ENCODE measurements around the gene SLC17A3.

SLC17A3 gene

DNA sequence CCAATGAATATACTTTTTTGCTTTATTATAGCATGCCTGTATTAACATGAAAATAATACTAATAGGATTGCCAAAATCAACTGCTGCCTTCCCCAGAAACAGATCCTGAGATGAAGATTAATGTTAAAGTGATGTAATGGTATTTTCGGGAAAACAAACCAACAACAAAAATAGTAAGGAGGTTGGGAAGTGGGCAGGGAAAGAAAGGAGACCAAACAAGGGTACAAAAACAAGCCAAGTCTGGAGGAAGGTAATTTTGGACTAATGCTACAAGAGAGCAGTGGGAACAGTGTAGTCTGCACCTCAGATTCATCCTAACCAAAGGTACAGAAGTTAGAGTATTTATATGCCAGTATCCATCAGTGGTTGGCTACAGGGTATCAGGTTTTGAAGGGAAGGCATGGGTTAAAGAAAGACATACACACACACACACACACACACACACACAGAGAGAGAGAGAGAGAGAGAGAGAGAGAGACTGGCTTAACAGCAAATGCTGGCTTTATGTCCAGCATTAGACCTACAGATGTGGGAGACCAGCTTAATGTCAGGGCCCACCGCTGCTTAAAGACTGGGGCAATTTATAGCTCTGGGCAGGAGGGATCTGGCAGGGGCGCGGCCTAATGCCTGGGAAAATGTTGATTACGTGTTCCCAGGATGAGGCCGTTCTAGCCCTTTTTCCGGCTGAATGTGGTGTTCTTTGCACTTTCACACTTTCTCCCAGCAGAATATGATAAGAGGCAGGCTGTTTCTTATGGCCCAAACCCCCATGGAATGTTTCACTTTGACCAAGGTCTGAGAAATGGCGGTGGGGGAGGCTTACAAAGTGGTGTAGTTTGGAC lies 38.4 kb downstream of the SLC17A3 start:
- FAIRE-seq = no peak

DNA sequence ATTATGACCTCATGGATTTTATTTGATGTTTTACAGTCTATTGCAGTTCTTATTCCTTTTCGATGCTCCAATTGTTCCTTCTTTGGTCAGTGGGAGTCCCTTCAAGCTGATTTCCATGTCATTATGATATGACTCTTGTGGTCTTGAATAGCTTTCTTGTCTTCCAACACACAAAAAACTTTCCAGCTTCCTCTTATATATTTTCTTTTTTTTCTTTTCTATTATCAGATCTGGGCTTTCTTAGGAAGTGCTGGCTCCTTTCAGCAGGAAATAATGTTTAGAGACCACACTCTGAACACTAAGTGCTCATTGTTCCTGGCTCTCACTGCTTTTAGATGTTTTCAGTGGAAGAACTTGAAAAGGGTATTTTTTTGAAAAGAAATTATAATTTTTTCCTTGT lies 39.1 kb downstream of the SLC17A3 start:
- no peak for FAIRE-seq

DNA sequence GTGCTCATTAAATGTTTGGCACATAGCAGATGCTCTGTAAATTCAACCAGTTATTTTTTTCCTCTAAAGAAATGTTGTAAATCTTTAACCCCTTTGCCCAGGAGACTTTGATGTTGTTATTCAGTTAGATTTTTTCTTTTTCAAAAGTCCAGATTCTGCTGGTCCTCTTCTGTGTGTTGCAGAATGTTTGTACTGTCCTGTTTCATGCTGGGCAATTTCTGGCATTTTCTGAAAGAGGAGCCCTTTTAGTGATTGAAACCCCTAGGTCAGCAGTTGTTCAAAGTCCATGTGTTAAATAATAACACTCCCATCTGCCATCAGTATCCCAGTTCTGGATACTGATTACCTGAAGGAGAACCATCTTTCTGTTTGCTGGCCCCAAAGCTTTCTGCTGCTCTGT lies 40.9 kb downstream of the SLC17A3 start:
- FAIRE-seq = no peak

DNA sequence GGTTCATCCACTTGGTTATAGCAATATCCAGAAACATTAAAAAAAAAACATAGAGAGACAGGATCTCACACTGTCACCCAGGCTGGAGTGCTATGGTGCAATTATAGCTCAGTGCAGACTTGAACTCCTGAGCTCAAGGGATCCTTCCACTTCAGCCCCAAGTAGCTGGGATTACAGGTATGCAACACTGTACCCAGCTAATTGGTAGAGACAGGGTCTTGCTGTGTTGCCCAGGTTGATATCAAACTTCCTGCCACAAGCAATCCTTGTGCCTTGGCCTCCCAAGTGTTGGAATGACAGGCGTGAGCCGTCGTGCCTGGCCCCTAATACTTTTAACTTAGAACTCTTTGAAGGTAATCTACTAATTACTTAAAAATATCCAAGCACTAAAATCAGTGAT lies 41.4 kb downstream of the SLC17A3 start:
- FAIRE-seq = no peak

DNA sequence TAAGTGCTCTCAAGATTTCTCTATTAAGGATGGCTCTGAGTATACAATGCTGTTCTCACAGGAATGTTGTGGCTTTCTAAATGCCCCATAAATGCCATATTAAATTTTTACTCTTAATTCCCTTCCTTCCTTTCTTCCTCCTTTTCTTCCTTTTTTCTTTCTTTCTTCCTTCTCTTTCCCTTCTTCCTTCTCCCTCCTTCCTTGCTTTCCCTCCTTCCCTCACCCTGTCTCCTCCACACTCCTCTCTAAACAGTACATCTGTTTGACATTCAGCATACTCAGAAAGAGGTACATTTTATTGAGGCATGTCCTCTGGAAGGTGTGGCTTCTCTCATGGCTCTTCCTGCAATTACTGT lies 41.8 kb downstream of the SLC17A3 start:
- no peak for FAIRE-seq

DNA sequence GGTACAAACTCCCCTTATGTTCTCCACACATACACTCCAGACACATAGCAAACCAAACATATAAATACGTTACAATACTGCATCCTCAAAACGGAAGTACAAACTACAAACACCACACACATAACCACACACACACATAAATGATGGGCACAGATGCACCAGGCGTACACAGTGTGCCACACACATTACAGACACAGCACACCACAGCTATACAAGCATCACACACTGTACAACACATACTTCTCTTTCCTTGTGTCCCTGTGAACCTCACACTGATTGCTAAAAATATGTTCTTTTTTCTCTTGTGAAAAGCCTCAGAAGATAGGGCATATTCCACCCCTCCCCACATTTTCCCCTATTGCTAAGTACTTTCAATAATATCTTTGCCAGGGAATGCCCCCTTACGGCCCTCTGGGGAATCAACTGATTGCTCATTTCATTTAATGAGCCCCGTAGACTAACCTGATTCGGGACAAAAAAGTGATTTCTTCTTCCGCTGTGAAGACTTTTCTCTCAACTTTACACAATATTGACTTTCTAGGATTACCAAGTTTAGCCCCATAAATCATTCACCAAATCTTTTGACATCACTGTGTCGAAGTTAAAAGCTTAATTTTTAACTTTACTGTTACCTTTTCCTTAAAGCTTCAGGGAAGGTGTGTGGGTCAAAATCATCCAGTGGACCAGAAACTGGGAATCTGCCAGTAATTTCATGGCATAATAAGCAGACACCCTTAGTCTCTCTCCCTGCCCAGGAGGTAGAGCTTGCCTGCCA lies 42.3 kb downstream of the SLC17A3 start, which contains the start of gene SLC17A1:
Gene SLC17A1 (minus strand): TSS at position 521 of the 775 bp plus-strand sequence. CDS start 1,495 bp downstream, outside the sequence.
- FAIRE-seq = no peak

DNA sequence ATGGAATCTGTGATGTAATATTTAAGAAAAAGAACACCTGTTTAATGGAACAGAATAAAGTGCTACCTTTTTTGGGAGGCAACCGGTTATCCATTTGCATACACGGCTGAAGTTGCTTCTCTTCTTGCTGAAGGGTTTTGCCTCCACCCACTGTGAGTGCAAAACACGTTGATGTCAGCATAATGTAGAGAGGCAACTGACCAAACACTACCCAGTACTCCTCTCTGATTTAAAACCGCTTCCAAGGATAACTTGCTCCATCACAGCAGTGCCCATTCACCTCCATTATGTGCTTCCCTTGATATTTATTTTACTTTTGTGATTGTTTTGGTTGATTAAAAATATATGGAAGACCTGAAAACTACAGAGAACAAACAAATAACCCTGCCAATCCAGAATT lies 43.6 kb downstream of the SLC17A3 start:
- FAIRE-seq = no peak

DNA sequence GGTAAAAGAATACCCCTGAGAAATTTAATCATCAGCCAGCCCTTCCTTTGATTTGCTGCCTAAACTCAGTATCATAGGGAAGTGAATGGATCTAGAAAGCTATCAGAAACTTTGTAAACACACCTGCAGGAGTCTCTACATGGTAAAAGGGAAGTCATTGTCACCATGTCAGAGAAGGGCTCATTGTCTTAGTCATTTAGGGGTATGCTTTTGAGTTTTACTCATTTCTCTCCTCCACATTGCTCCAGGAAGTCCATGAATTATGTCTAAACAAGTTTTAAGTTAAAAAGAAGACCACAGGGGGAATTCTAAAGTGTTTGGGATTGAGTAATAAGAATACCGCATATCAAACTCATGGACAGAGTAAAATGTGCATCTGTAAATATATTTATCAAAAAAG lies 44.7 kb downstream of the SLC17A3 start:
- no peak for FAIRE-seq

DNA sequence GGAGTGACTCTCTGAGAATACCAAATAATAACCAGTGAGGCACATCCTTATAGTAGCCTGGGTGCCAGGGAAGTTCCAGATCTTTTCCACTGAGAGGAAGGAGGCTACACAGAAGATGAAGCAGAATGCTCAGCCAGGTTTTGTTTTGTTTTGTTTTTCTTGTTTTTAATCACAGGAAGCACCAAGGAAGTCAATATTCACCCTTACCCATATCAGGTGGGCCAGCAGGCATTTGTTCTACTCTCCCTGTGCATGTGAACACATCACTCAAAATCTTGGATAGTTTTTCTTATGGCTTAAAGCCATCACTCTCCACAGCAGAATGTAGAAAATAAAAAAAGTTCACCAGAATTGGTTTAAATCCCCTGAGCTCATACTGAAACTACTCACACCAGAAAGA lies 52.7 kb downstream of the SLC17A3 start:
- no peak for FAIRE-seq

DNA sequence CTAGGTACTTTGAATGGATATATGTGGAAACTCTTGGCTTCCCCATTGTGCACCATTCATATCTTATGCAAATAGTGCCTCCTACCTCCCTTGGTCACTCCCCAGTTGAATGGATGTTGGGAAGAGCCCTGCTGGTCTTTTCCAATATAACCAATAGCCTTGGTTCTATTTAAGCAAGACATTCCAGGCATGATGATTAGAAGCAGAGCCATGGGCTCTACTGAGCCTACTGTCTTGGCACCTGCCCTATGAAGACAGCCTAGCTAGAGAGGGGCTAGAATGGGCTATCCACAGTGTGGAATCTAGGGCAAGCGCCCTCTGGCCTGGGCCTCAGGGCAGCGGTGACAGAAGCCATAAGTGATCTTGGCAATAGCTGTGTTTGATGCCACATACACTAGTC lies 57.8 kb downstream of the SLC17A3 start:
- no peak for FAIRE-seq

DNA sequence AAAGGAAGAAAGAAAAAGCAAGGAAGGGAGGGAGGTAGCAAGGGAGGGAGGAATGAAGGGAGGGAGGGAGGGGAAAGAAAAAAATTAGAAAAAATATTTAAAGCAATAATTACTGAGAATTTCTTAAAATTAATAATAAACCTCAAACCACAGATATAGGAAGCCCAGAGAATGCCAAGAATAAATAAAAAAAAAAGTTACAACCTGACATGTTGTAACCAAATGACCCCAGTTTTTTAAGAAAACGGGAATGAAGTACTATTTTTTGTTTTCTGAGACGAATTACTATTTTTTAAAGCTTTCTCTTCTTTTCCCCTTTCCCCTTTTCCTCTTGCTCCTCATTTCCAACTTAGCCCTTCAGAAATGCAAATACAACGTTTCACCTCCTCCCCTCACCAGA lies 58.8 kb downstream of the SLC17A3 start:
- no peak for FAIRE-seq

DNA sequence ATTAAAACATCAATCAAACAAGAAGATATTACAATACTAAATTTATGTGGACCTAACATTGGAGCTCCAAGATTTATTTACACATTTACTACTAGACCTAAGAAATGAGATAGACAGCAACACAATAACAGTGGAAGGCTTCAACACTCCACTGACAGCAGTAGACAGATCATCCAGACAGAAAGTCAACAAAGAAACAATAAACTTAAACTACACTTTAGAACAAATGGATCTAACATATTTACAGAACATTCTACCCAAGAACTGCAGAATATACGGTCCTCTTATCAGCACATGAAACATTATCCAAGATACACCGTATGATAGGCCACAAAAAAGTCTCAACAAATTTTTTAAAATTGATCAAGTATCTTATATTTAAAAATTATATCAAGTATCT lies 69.2 kb downstream of the SLC17A3 start:
- FAIRE-seq = no peak

DNA sequence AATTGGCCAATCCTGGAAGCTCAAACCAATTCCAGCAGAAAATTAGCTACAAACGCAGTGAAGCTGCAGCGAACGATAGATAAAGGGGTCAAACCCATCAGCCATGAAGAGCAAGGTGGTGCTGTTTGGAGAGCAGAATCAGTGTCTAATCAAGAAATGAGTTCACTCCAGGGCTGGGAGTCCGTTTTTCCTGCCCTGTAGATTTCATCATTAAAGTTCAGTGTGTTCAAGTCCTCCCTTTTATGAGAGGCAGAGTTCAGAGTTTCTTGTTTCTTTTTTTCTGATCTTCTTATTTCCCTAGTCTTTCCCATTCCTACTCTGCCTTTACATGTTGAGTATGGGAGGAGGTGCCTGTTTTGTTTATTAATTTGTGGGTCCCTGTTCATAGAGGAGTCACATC lies 72.6 kb downstream of the SLC17A3 start:
- no peak for FAIRE-seq

Measured in islet of Langerhans (tissue), 1 donor.